GM12892 (cell line): ENCODE data around the gene ZBTB20.

Source experiments
- POLR2A ChIP-seq: IDR thresholded peaks from 2 replicates; pipeline ENCODE4 v1.6.1; 2011; ENCODE audit warnings: low read depth, low read length, control low read depth
- POLR2AphosphoS5 ChIP-seq: IDR thresholded peaks from 2 replicates; pipeline ENCODE4 v1.6.1; 2011; ENCODE audit warnings: low read depth, low read length, control low read depth
- TAF1 ChIP-seq: IDR thresholded peaks from 2 replicates; pipeline ENCODE4 v1.6.1; 2011; ENCODE audit warnings: low read depth, mild to moderate bottlenecking, control low read depth, low read length, borderline replicate concordance

DNA sequence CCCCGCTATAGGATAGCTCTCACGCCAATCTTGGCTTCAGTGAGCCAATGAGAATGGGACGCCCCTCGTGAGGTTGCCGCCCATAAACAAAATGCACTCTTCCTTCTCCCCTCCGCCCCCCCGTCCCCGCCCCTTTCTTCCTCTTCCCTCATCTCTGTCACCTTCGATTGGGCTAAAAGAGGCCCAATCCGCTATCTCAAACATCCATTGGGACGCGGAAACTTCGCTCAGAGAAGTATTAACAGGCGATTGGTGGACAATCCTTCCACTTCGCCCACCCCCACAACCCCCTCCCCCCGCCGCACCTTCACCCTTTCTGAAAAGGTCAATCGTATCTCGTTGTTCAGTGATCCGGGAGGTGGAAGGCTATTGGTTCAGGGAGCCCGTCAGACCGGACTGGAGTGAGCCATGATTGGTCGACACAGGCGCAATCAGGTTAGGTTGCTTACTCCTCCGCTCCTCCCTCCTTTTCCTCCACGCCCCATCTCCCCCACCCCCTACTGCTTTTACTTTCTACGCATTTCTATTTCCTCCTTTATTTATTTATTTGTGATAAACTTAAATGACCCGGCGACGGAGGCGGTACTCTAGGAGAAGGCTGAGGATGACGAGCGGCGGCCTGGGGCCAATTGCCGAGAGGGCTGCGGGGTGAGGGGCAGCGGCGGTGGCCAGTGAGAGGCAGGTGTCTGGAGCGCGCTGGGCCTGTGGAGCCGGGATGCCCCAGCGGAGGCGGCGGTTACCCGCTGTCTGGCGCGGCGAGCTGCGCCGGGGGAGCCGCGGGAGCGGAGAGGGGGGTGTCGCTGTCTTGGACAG, 447 bp upstream of the ZBTB20 start:
- TF ChIP-seq TAF1 (0 out of 2 replicates have a peak, but pooled peaks have one; percentile 33), POLR2A (no peak), POLR2AphosphoS5 (no peak)
